HepG2 (cell line): ENCODE results near the gene SSNA1. TPM values are rescaled to one million over a fixed set of nuclear protein-coding genes. Genes with fewer than 3 reads are reported as not detected.

Experiments
- ARHGAP35 ChIP-seq: sonication (generic); formaldehyde crosslinking; IDR thresholded peaks from 2 replicates; pipeline ENCODE4 v1.9.0; 2022; ENCODE audit warnings: mild to moderate bottlenecking, inconsistent platforms, moderate library complexity, missing genetic modification reagents, borderline replicate concordance
- ISL2 ChIP-seq: sonication (generic); formaldehyde crosslinking; IDR thresholded peaks from 2 replicates; pipeline ENCODE4 v1.5.0; 2020; ENCODE audit warnings: missing genetic modification reagents
- NFE2 ChIP-seq: sonication (generic); formaldehyde crosslinking; IDR thresholded peaks from 2 replicates; pipeline ENCODE4 v1.4.0; 2020; ENCODE audit warnings: missing genetic modification reagents
- NFKB2 ChIP-seq: sonication (generic); formaldehyde crosslinking; IDR thresholded peaks from 2 replicates; pipeline ENCODE4 v1.4.0; 2020; ENCODE audit warnings: missing genetic modification reagents, borderline replicate concordance
- NR2F1 ChIP-seq, 2 experiments: fragments of 450-650 bp in 1 of 2; formaldehyde crosslinking in 1 of 2; IDR thresholded peaks; 2 replicates each; pipeline versions ENCODE4 v1.5.0 to v1.6.1; 2016 to 2020; ENCODE audit warnings: mild to moderate bottlenecking in 1 of 2, missing compliant biosample characterization in 1 of 2, missing genetic modification reagents in 1 of 2, moderate library complexity in 1 of 2
- PATZ1 ChIP-seq: sonication (generic); formaldehyde crosslinking; IDR thresholded peaks from 2 replicates; pipeline ENCODE4 v1.4.0; 2020; ENCODE audit warnings: missing genetic modification reagents
- SRY ChIP-seq: sonication (generic); formaldehyde crosslinking; IDR thresholded peaks from 2 replicates; pipeline ENCODE4 v1.8.0; 2022; ENCODE audit warnings: mild to moderate bottlenecking, missing genetic modification reagents
- TERF1 ChIP-seq: sonication (generic); formaldehyde crosslinking; IDR thresholded peaks from 2 replicates; pipeline ENCODE4 v1.8.0; 2022; ENCODE audit warnings: mild to moderate bottlenecking, missing genetic modification reagents, moderate library complexity
- THYN1 ChIP-seq: sonication (generic); formaldehyde crosslinking; IDR thresholded peaks from 2 replicates; pipeline ENCODE4 v1.8.1; 2023; ENCODE audit warnings: low read depth, mild to moderate bottlenecking, moderate library complexity, missing genetic modification reagents, borderline replicate concordance
- ZBTB14 ChIP-seq: sonication (generic); formaldehyde crosslinking; IDR thresholded peaks from 2 replicates; pipeline ENCODE4 v1.4.0; 2020; ENCODE audit warnings: missing genetic modification reagents
- ZBTB44 ChIP-seq: sonication (generic); formaldehyde crosslinking; IDR thresholded peaks from 2 replicates; pipeline ENCODE4 v1.4.0; 2020; ENCODE audit warnings: missing genetic modification reagents
- ZFP90 ChIP-seq: sonication (generic); formaldehyde crosslinking; IDR thresholded peaks from 2 replicates; pipeline ENCODE4 v1.8.0; 2022; ENCODE audit warnings: missing genetic modification reagents, mild to moderate bottlenecking, inconsistent platforms, borderline replicate concordance
- ZNF142 ChIP-seq: sonication (generic); formaldehyde crosslinking; IDR thresholded peaks from 2 replicates; pipeline ENCODE4 v1.4.0; 2020; ENCODE audit warnings: missing genetic modification reagents
- ZNF564 ChIP-seq: sonication (generic); formaldehyde crosslinking; IDR thresholded peaks from 2 replicates; pipeline ENCODE4 v1.8.1; 2023; ENCODE audit warnings: mild to moderate bottlenecking, missing genetic modification reagents
- ZNF672 ChIP-seq: sonication (generic); formaldehyde crosslinking; IDR thresholded peaks from 2 replicates; pipeline ENCODE4 v1.8.1; 2022; ENCODE audit warnings: missing genetic modification reagents
- ZNF777 ChIP-seq: sonication (generic); formaldehyde crosslinking; IDR thresholded peaks from 2 replicates; pipeline ENCODE4 v1.4.0; 2020; ENCODE audit warnings: missing genetic modification reagents
- polyA plus RNA-seq, 8 experiments: library from polyadenylated mRNA; depleted of rRNA in 3 of 8; stranded (reverse) in 7 of 8; unstranded in 1 of 8; fragments of >200 nt; fragmentation: Illumina TruSeq in 4 of 8; extraction: Trizol in 4 of 8; gene quantifications; 2 replicates each; pipeline versions ENCODE4 v1.2.1 to v1.2.3, GENCODE V29; 2011 to 2016; ENCODE audit warnings: low read depth in 4 of 8, missing spikeins in 1 of 8, mixed read lengths in 1 of 8; ENCODE audit not compliant: insufficient read depth in 1 of 8
- total RNA-seq, 5 experiments: library from RNA; depleted of rRNA; stranded (reverse); fragments of >200 nt; fragmentation: Illumina TruSeq; extraction: Trizol; gene quantifications; 2 replicates each; pipeline ENCODE4 v1.2.3, GENCODE V29; 2016; ENCODE audit warnings: low read depth in 1 of 5

SSNA1 gene
- total and polyA plus RNA-seq, 2 of the 13 experiments (the other 11 are each of a cell fraction or from before 2014, with no cell fraction given) = 35.9 to 49.4 TPM

GRCh38 chr9:137229903-137230704 lies 41.6 kb downstream of the SSNA1 start (continued):
- TF ChIP-seq NFKB2 (CRISPR knock-in tag) (no peak), ZNF672 (CRISPR knock-in tag) (no peak), ZNF777 (CRISPR knock-in tag) (peak; percentile 59; the same call in 1 of the 2 replicates), NFE2 (no peak), ZBTB44 (CRISPR knock-in tag) (no peak), ISL2 (CRISPR knock-in tag) (peak; percentile 40), ZNF142 (CRISPR knock-in tag) (no peak), ZNF564 (CRISPR knock-in tag) (no peak), NR2F1 (CRISPR knock-in tag; IDR thresholded peaks at IDR 0.05) (peak in 1 of 2 experiments; percentile 68; a peak in 1 of 4 replicates), ARHGAP35 (0 out of 2 replicates have a peak, but pooled peaks have one; percentile 58), SRY (peak; percentile 53; the same call in 1 of the 2 replicates), THYN1 (CRISPR knock-in tag) (no peak), TERF1 (CRISPR knock-in tag) (no peak), ZFP90 (CRISPR knock-in tag) (0 out of 2 replicates have a peak, but pooled peaks have one; percentile 23), ZBTB14 (0 out of 2 replicates have a peak, but pooled peaks have one; percentile 35), PATZ1 (CRISPR knock-in tag) (peak; percentile 86)
